Colon (tissue), 2 donors: ENCODE results near the gene CEP85.

ENCODE experiments used
- FAIRE-seq: peaks from 2 replicates; lab custom pipeline; 2012; peaks lifted over from hg19 to GRCh38; lab: Jason Lieb, UNC
- donor health status: control.
- donor health status: control.

Gene CEP85

DNA sequence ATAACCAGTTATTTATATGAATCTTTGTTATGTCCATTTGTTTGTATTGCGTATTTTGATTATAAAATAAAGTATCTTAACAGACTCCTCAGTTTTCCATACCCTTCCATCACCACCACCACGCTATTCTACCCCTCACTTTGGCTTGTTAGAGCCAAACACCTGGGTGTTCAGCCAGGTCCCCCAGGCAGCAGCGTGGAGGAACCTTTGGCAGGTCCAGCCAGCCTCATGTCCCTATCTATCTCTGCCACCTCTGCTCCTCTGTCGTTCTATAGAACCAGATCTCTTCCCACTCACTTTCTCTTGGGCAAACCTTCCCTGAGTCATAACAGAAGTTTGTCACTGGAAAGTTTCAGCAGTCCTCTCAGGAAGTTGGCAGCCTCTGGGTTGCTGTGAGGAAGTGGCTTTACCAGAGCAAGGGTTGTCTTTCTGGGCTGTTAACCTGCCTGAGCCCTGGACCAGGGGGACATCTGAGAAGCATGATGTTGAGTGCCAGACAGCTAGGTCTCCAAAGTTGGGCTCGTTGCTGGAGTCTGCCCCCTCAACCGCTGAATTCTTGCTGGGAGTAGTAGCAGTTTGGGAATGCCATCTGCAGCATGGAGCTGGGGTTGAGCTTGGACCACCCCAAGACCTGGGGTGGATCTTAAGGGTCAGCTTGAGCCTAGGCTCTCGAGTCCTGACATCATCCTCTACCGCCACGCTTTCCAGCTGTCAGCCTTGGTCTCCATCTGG is 44.9 kb downstream of the CEP85 start:
- FAIRE-seq: no peak

- no peak for FAIRE-seq
Observed at GRCh38 chr1:26279456-26280332, 45.7 kb downstream of the CEP85 start, which contains the start of gene SH3BGRL3. TSS of gene SH3BGRL3 (plus strand) at chr1:26280086. CDS start at chr1:26280156, 70 bp downstream.

DNA sequence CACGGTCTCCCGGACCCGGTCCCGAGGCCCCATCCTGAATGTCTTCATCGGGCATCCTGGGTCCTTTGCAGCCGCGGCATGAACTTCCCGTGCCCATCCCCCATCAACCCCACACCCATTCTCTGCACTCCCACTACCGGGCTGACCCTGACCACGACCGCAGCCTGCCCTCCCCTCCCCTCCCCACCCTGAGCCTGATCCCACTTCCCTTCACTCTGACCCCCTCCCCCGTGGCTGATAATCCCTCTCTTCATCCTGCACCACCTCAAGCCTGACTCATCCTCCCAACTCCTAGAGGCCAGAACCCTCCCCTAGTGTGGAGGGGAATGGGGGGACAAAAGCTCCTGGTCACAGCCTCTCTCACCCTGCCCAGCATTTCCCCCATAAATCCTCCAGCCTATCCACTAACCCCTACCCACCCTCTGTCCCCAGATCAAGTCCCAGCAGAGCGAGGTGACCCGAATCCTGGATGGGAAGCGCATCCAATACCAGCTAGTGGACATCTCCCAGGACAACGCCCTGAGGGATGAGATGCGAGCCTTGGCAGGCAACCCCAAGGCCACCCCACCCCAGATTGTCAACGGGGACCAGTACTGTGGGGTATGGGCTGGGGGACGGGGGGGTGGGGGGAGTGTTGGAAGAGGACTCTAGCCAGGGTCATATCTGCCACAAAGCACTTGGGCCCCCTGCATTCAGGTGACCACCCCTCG is 46.5 kb downstream of the CEP85 start:
- no peak for FAIRE-seq

- FAIRE-seq: no peak
Observed at GRCh38 chr1:26281091-26281958, 47.3 kb downstream of the CEP85 start.

- FAIRE-seq: no peak
Observed at GRCh38 chr1:26281971-26282370, 48.0 kb downstream of the CEP85 start.

GRCh38 chr1:26282401-26282918 is 48.5 kb downstream of the CEP85 start:
- no peak for FAIRE-seq

DNA sequence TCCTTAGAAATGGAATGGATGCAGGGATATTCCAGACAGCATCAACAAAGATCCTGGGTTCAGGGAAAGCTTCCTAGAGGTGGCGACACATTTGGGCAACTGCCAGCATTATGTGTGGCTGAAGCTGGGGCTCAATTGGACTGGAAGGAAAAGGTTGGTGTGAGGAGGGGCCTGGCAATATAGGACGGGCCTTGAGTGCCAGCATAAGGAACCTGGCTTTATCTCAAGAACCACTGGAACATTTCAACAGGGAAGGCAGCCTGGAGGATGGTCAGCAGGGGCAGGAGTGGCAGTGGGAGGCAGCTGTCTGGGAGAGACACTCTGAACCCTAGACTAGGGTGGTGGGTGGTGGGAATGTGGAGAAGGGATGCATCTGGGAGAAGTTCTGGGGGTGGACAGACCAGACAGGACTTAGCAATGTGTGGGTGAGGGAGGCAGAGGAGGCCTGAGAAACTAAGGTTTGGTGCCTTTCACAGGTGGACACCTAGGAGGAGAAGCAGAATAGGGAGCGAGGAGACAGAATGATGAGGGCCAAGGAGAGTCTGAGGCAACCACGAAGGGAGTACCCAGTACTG is 49.4 kb downstream of the CEP85 start:
- FAIRE-seq: no peak

- no peak for FAIRE-seq
Observed at GRCh38 chr1:26283871-26284596, 50.0 kb downstream of the CEP85 start.

GRCh38 chr1:26284597-26285347 is 50.8 kb downstream of the CEP85 start:
- no peak for FAIRE-seq

- FAIRE-seq: no peak
Observed at GRCh38 chr1:26285366-26286063, 51.5 kb downstream of the CEP85 start.

GRCh38 chr1:26286064-26286416 is 52.0 kb downstream of the CEP85 start:
- no peak for FAIRE-seq

DNA sequence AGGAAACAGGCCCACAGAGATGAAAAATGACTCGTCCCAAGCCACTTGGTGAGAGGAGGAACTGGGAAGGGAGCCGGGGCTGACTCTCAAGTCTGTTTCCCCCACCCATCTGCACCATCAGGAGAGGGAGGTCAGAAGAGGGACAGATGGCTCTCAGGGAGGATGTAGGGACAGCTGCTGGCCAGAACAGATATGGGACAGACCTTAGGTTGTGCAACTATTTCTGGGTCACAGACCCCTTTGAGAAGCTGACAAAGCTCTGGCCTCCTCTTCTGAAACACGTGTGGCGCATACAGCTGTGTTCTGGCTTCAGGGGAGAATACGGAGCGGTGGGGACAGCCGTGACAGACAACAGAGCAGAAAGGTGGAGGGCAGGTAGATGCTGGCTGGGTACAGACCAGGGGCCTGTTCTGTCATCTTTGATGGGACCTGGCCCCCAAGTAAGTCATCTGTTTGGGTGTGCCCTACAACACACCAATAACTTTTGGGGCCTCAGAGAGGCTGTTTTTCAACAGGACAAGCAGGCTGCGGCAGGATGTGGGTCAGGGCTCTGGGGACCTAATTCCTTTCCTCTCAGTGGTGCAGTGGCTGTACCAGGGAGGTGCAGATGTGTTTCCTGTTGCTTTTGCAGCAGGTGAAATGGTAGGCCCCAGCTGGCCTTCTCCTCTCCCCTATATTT is 53.2 kb downstream of the CEP85 start:
- no peak for FAIRE-seq

DNA sequence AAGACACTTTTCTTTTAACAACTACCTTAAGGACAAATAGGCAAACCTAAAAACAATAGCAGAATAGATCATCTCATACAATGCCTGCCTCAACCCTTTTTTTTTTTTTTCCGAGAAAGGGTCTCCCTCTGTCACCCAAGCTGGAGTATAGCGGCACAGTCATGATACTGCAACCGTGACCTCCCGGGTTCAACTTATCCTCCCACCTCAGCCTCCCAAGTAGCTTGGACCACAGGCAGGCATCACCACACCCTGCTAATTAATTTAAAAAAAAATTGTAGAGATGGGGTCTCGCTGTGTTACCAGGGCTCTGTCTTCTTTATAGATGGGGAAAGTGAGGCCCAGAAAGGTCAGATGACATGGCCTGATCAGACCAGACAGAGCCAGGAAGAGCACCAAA is 53.8 kb downstream of the CEP85 start:
- no peak for FAIRE-seq

GRCh38 chr1:26288311-26288941 is 54.4 kb downstream of the CEP85 start:
- no peak for FAIRE-seq

DNA sequence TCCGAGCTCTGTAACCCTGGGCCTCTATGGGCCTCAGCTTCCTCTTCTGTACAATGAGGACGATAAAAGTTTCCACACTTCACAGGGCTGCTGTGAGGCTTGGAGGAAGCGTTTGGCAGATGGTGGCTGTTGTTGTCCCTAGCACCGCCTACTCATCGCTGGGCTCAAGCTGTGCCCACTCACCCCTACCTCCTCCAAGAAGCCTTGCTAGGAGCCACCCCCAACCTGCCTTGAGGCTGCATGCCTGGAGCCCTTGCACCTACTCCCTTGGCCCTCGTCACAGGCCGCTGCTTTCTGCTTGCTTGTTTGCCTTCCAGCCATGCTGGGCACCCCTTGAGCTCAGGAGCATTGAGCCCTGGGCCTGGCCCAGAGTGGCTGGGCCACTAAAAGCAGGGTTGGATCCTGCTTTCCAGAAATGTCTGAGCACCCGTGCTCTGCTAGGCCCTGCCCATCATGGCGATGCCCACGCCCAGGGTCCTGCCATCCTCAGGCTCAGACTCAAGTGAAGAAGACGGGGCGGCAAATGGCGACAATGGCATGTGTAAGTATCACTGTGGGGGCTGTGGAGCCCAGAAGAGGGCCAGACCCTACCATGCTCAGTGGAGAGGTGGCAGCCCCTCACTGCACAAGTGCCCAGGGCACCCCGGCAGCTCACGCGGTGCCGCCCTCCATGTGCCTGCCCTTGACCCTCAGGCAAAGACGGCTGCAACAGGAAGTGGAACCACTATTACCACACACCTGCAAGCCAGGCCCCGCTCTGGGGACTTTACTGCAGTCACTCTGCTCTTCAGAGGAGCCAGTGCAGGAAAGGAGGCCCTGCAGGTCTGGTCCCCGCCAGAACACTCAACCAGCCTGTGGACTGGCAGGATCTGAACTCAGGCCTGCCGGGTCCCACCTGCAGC is 55.4 kb downstream of the CEP85 start:
- FAIRE-seq: no peak

DNA sequence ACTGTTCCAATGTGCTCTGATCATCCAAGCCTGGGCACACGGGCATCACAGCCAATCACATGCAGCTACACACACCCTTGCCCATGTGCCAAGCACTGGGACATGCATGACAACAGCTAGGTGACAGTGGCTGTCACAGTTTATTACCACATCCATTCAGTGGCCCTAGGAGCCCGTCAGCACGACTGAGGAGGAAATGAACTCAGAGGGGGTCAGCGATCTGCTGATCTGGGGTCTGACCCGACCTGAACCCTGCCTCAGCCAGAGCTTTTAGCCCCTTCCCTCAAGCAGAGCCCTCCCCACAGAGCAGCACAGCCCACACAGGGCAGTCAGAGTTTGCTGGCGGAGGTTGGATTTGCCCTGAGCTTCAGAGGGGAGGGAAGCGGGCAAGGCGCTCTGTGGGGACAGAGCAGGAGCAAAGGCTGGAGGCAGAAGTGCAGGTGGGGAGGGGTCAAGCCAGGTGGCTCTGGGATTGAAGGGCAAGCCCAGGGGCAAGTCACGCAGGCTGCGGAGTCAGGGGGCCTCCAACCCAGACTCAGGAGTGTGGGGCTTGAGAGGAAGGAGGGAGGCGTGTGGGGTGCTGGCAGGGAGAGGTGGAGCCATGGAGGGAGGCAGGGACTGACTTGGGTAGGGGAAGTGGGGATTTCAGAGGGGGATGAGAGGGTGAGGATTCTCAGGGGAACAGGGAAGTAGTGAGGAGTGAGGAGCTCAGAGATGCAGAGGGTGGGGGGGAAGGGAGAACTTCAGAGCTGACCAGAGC is 56.3 kb downstream of the CEP85 start:
- FAIRE-seq: no peak
